ENCODE measurements around the gene LYPD6.
A peak's percentile ranks its signal among the peaks of the same experiment; 100 is the strongest.
"Not testable (repeated sequence)": the region's sequence is repeated elsewhere in the genome, so short reads cannot be mapped to it uniquely, and the experiment has no call there.

Gene LYPD6

GRCh38 chr2:149458502-149458901 lies 128.1 kb downstream of the LYPD6 start:
- no peak for DNase-seq

GRCh38 chr2:149463328-149464002 lies 133.1 kb downstream of the LYPD6 start:
- DNase-seq: peak in 1 of 2 experiments; percentile 5

GRCh38 chr2:149464396-149464795 lies 134.0 kb downstream of the LYPD6 start:
- DNase-seq: no peak

- DNase-seq: no peak
These were observed 135.5 kb downstream of the LYPD6 start for GRCh38 chr2:149465873-149466272.

GRCh38 chr2:149466635-149467034 lies 136.2 kb downstream of the LYPD6 start:
- DNase-seq: no peak

GRCh38 chr2:149467436-149467835 lies 137.0 kb downstream of the LYPD6 start:
- DNase-seq: no peak

- DNase-seq: no peak
These were observed 138.2 kb downstream of the LYPD6 start for GRCh38 chr2:149468636-149469035.

GRCh38 chr2:149470046-149470445 lies 139.7 kb downstream of the LYPD6 start:
- DNase-seq: no peak

GRCh38 chr2:149472413-149472812 lies 142.0 kb downstream of the LYPD6 start:
- no peak for DNase-seq

GRCh38 chr2:149473068-149473467 lies 142.7 kb downstream of the LYPD6 start:
- no peak for DNase-seq

GRCh38 chr2:149473521-149473920 lies 143.1 kb downstream of the LYPD6 start:
- no peak for DNase-seq

GRCh38 chr2:149483004-149483605 lies 152.7 kb downstream of the LYPD6 start:
- DNase-seq: no peak

GRCh38 chr2:149486664-149487063 lies 156.3 kb downstream of the LYPD6 start:
- DNase-seq: no peak

GRCh38 chr2:149487189-149487588 lies 156.8 kb downstream of the LYPD6 start:
- DNase-seq: no peak

GRCh38 chr2:149488706-149489440 lies 158.5 kb downstream of the LYPD6 start:
- DNase-seq: no peak

GRCh38 chr2:149489452-149489851 lies 159.1 kb downstream of the LYPD6 start:
- no peak for DNase-seq

GRCh38 chr2:149490296-149490695 lies 159.9 kb downstream of the LYPD6 start:
- no peak for DNase-seq

GRCh38 chr2:149492923-149493322 lies 162.5 kb downstream of the LYPD6 start:
- DNase-seq: no peak

- DNase-seq: not testable (repeated sequence)
These were observed 168.8 kb downstream of the LYPD6 start for GRCh38 chr2:149499204-149499603.

- DNase-seq: not testable (repeated sequence)
These were observed 176.4 kb downstream of the LYPD6 start for GRCh38 chr2:149506808-149507207.

GRCh38 chr2:149507974-149508373 lies 177.6 kb downstream of the LYPD6 start:
- DNase-seq: no peak

GRCh38 chr2:149513461-149513860 lies 183.1 kb downstream of the LYPD6 start:
- DNase-seq: no peak

Data from activated CD4-positive, alpha-beta T cell treated with anti-CD3 and anti-CD28 coated beads, Interleukin-2, amount 50 U/mL, for 48 hours (primary cell).